Gastrocnemius medialis (tissue), 4 donors: ENCODE data around the gene FGF9.

ENCODE experiments used
- CTCF ChIP-seq, 5 experiments: fragments of 450-650 bp in 3 of 5; fragments of 200-600 bp in 2 of 5; sonication (generic) in 2 of 5; IDR thresholded peaks in 4 of 5; conservative IDR thresholded peaks in 1 of 5; 1 replicate in 4 of 5; 2 replicates in 1 of 5; pipeline ENCODE4 v1.5.1; 2016 to 2019; ENCODE audit warnings: antibody characterized with exemption in 5 of 5, mild to moderate bottlenecking in 3 of 5, moderate library complexity in 3 of 5
- POLR2A ChIP-seq, 2 donors: fragments of 450-650 bp; IDR thresholded peaks; one replicate each; pipeline ENCODE4 v1.6.1; 2017; ENCODE audit warnings: antibody characterized with exemption in 2 of 2, mild to moderate bottlenecking in 2 of 2, moderate library complexity in 2 of 2

GRCh38 chr13:21744149-21744548 lies 73.3 kb downstream of the FGF9 start:
- no peak for TF ChIP-seq CTCF (IDR thresholded peaks at IDR 0.05 in 4 of 5, conservative IDR thresholded peaks at IDR 0.05 in 1 of 5)
- no peak for TF ChIP-seq POLR2A (IDR thresholded peaks at IDR 0.05)
